Measurements from ENCODE around the gene SYCP3.

GRCh38 chr12:101769865-101770264 lies 30.6 kb upstream of the SYCP3 start:
- TF ChIP-seq CTCF (IDR thresholded peaks at IDR 0.05), result no peak
- no peak for TF ChIP-seq EZH2 (IDR thresholded peaks at IDR 0.05)
